Peyer's patch (tissue), 4 donors: ENCODE data around the gene ZPBP. TPM values are rescaled to one million over a fixed set of nuclear protein-coding genes. Genes with fewer than 3 reads are reported as not detected.
"Not testable (repeated sequence)": the region's sequence is repeated elsewhere in the genome, so short reads cannot be mapped to it uniquely, and the experiment has no call there.

Experiments used
- DNase-seq, 3 donors: peaks; one replicate each; pipeline ENCODE4 v3.0.0-alpha.2; 2017 to 2019
- H3K27ac ChIP-seq, 4 donors: fragments of 200-600 bp; sonication (generic); one replicate each; pipeline ENCODE4 v1.5.1; 2016 to 2019
- H3K27me3 ChIP-seq, 2 donors: fragments of 200-600 bp; sonication (generic); one replicate each; pipeline ENCODE4 v1.5.1; 2019
- H3K36me3 ChIP-seq, 3 donors: fragments of 200-600 bp; sonication (generic); one replicate each; pipeline ENCODE4 v1.5.1; 2016 to 2019
- H3K4me1 ChIP-seq, 4 donors: fragments of 200-600 bp; sonication (generic); one replicate each; pipeline ENCODE4 v1.5.1; 2016 to 2019
- H3K4me3 ChIP-seq, 4 donors: fragments of 200-600 bp; sonication (generic); 1 replicate in 3 of 4; 2 replicates in 1 of 4; pipeline ENCODE4 v1.5.1; 2016 to 2019; ENCODE audit warnings: mild to moderate bottlenecking in 1 of 4
- H3K9me3 ChIP-seq, 4 donors: fragments of 200-600 bp; sonication (generic); one replicate each; pipeline ENCODE4 v1.5.1; 2016 to 2019; ENCODE audit warnings: mild to moderate bottlenecking in 1 of 4
- POLR2A ChIP-seq, 2 donors: fragments of 450-650 bp; IDR thresholded peaks; one replicate each; pipeline ENCODE4 v1.5.1; 2017; ENCODE audit warnings: antibody characterized with exemption in 2 of 2, mild to moderate bottlenecking in 2 of 2, moderate library complexity in 2 of 2
- total RNA-seq, 4 donors: library from RNA; depleted of rRNA; stranded (reverse); fragments of >200 nt; gene quantifications; one replicate each; pipeline ENCODE4 v1.1.0, GENCODE V29; 2016
- TF ChIP-seq, protein P1 (sequence below), 6 experiments: fragments of 450-650 bp in 4 of 6; fragments of 200-600 bp in 2 of 6; sonication (generic) in 1 of 6; IDR thresholded peaks; one replicate each; pipeline ENCODE4 v1.5.1; 2017 to 2019; ENCODE audit warnings: antibody characterized with exemption in 6 of 6, mild to moderate bottlenecking in 3 of 6, moderate library complexity in 1 of 6

The ZPBP gene
- total RNA-seq, 4 donors from 2014 or later = not detected

DNA sequence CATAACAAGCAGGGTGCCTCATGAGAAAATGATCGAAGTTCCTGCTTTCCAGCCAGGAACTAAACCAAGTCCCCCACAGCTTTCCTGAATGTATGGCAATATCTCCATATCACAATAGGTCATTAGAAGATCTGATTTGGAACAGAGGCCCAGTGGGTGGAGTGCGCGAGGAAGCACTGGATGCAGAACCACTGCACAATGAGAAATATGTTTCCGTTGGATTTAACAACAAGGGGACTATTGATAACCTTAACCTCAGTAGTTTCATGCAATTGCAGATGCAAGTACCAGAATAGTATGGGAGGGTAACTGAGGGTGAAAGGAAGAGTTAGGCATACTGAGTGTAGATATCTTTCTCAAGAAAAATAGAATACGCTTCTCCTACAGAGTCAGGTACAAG is 45.3 kb downstream of the ZPBP start:
- Histone ChIP-seq H3K4me1 (no peaks in the 10 kb centered on the region), H3K9me3 (no peaks in the 10 kb centered on the region), H3K27me3 (no peaks in the 10 kb centered on the region), H3K36me3 (no peaks in the 10 kb centered on the region), H3K27ac (no peak overlapping the region), H3K4me3 (no peak overlapping the region)
- DNase-seq = no peak
- TF ChIP-seq POLR2A (IDR thresholded peaks at IDR 0.05) = no peak
- TF ChIP-seq, protein P1, sequence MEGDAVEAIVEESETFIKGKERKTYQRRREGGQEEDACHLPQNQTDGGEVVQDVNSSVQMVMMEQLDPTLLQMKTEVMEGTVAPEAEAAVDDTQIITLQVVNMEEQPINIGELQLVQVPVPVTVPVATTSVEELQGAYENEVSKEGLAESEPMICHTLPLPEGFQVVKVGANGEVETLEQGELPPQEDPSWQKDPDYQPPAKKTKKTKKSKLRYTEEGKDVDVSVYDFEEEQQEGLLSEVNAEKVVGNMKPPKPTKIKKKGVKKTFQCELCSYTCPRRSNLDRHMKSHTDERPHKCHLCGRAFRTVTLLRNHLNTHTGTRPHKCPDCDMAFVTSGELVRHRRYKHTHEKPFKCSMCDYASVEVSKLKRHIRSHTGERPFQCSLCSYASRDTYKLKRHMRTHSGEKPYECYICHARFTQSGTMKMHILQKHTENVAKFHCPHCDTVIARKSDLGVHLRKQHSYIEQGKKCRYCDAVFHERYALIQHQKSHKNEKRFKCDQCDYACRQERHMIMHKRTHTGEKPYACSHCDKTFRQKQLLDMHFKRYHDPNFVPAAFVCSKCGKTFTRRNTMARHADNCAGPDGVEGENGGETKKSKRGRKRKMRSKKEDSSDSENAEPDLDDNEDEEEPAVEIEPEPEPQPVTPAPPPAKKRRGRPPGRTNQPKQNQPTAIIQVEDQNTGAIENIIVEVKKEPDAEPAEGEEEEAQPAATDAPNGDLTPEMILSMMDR (IDR thresholded peaks at IDR 0.05) = no peak

DNA sequence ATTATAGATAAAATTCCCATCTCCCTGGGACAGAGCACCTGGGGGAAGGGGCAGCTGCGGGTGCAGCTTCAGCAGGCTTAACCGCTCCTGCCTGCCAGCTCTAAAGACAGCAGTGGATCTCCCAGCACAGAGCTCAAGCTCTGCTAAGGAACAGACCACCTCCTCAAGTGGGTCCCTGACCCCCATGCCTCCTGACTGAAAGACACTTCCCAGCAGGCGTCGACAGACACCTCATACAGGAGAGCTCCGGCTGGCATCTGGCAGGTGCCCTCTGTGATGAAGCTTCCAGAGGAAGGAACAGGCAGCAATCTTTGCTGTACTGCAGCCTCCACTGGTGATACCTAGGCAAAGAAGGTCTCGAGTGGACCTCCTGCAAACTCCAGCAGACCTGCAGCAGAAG is 51.9 kb downstream of the ZPBP start:
- H3K36me3 ChIP-seq, H3K27me3 ChIP-seq, H3K9me3 ChIP-seq, DNase-seq, H3K4me3 ChIP-seq, H3K4me1 ChIP-seq, H3K27ac ChIP-seq: not testable (repeated sequence)

DNA sequence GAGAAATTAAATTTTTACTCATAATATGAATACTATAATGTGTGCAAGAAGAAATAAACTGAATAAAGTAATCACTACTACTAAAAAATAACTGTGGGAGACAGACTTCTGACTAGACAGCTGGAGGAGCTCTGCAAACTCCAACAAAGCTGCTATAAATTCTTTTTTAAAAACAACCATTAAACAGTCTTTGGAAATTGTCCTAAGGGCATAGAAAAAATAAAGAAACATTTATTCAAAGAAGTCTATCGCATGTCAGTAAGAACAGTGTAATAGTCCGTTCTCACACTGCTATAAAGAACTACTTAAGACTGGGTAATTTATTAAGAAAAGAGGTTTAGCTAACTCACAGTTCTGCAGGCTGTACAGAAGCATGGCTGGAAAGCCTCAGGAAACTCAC is 56.0 kb downstream of the ZPBP start:
- no peaks in the 10 kb centered on the region for H3K9me3 ChIP-seq
- H3K4me1 ChIP-seq = no peaks in the 10 kb centered on the region
- no peaks in the 10 kb centered on the region for H3K27me3 ChIP-seq
- no peak for DNase-seq
- TF ChIP-seq, protein P1 (IDR thresholded peaks at IDR 0.05) = no peak
- H3K27ac ChIP-seq = no peak overlapping the region
- H3K4me3 ChIP-seq = no peak overlapping the region
- H3K36me3 ChIP-seq = no peaks in the 10 kb centered on the region

DNA sequence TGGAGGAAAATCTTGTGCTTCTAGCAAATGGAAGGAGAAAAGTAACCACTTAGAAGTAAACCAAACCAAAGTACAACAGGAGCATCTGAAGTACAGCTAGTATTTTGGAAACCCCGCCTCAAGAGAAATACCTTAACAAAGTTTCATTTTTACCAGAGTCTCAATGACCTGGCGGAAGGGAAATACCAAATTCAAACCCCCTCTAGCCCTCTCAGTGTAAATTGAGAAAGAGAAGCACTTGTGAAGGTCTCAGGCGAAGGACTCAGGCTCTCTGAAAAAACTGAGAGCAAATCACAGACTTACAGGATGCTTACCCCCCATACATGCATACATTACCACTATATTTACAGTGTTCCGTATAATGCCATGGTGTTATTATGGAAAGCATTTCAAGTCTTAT is 70.1 kb downstream of the ZPBP start:
- H3K9me3 ChIP-seq = no peaks in the 10 kb centered on the region
- DNase-seq = no peak
- H3K27me3 ChIP-seq = no peaks in the 10 kb centered on the region
- H3K36me3 ChIP-seq = no peaks in the 10 kb centered on the region
- TF ChIP-seq, protein P1 (IDR thresholded peaks at IDR 0.05) = no peak
- TF ChIP-seq POLR2A (IDR thresholded peaks at IDR 0.05) = no peak
- H3K4me1 ChIP-seq = no peaks in the 10 kb centered on the region
- no peak overlapping the region for H3K27ac ChIP-seq
- no peak overlapping the region for H3K4me3 ChIP-seq

DNA sequence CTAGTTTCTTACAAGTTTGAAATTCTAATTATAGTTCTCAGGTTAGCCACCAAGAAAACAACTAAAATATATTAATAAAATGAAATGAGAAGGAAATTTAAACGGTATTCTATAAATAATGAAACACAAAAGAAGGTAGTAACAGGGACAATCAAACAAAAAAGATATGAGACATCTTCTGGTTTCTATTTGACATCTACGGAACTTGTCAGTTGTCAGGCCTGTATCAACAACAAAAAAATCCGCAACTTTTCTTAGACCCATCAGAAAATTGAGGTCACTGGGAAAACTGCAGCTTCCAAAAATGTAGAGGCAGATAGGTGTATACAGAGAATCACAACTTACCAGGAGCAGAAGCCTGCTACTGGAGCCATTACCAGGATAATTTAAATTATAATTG is 70.6 kb downstream of the ZPBP start:
- Histone ChIP-seq H3K36me3 (no peaks in the 10 kb centered on the region), H3K4me1 (no peaks in the 10 kb centered on the region), H3K27me3 (no peaks in the 10 kb centered on the region), H3K9me3 (no peaks in the 10 kb centered on the region), H3K27ac (no peak overlapping the region), H3K4me3 (no peak overlapping the region)
- no peak for TF ChIP-seq POLR2A (IDR thresholded peaks at IDR 0.05)
- TF ChIP-seq, protein P1 (IDR thresholded peaks at IDR 0.05) = no peak
- DNase-seq = no peak

DNA sequence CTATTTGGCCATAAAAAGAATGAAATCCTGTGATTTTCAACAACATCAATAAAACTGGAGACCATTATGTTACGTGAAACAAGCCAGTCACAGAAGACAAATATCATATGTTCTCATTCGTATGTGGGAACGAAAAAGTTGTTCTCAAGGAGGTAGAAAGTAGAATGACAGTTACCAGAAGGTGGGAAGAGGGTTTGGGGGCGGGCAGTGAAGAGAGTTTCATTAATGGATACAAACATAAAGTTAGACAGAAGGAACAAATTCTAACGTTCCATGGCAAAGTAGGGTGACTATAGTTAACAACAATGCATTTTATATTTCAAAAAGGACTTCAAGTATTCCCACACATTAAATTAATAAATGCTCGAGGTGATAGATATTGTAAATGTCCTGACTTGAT is 97.4 kb downstream of the ZPBP start:
- H3K9me3 ChIP-seq = no peaks in the 10 kb centered on the region
- no peaks in the 10 kb centered on the region for H3K27me3 ChIP-seq
- H3K36me3 ChIP-seq = no peaks in the 10 kb centered on the region
- no peak overlapping the region for H3K27ac ChIP-seq
- H3K4me1 ChIP-seq = no peaks in the 10 kb centered on the region
- no peak overlapping the region for H3K4me3 ChIP-seq
- no peak for TF ChIP-seq POLR2A (IDR thresholded peaks at IDR 0.05)
- TF ChIP-seq, protein P1 (IDR thresholded peaks at IDR 0.05) = no peak
- no peak for DNase-seq
